HUES6 (cell line): ENCODE measurements around the gene RIMS4.

Experiments used
- H3K27ac ChIP-seq: 2 replicates; pipeline ENCODE4 v1.7.0; 2013; ENCODE audit warnings: low read depth, mild to moderate bottlenecking, low read length, inconsistent platforms
- H3K27me3 ChIP-seq: 2 replicates; pipeline ENCODE4 v1.6.1; 2013; ENCODE audit warnings: low read length; ENCODE audit not compliant: control insufficient read depth, insufficient read depth
- H3K36me3 ChIP-seq: 2 replicates; pipeline ENCODE4 v1.6.1; 2013; ENCODE audit warnings: low read length; ENCODE audit not compliant: control insufficient read depth, insufficient read depth
- H3K4me1 ChIP-seq: 2 replicates; pipeline ENCODE4 v1.6.1; 2013; ENCODE audit warnings: low read length; ENCODE audit not compliant: control insufficient read depth, insufficient read depth
- H3K4me3 ChIP-seq: 2 replicates; pipeline ENCODE4 v1.5.1; 2013; ENCODE audit warnings: low read depth, low read length
- H3K9ac ChIP-seq: one replicate; pipeline ENCODE4 v1.6.1; 2013; ENCODE audit warnings: mild to moderate bottlenecking, low read length
- H3K9me3 ChIP-seq: 2 replicates; pipeline ENCODE4 v1.6.1; 2013; ENCODE audit warnings: low read depth, low read length; ENCODE audit not compliant: control insufficient read depth, insufficient read depth

Gene RIMS4

DNA sequence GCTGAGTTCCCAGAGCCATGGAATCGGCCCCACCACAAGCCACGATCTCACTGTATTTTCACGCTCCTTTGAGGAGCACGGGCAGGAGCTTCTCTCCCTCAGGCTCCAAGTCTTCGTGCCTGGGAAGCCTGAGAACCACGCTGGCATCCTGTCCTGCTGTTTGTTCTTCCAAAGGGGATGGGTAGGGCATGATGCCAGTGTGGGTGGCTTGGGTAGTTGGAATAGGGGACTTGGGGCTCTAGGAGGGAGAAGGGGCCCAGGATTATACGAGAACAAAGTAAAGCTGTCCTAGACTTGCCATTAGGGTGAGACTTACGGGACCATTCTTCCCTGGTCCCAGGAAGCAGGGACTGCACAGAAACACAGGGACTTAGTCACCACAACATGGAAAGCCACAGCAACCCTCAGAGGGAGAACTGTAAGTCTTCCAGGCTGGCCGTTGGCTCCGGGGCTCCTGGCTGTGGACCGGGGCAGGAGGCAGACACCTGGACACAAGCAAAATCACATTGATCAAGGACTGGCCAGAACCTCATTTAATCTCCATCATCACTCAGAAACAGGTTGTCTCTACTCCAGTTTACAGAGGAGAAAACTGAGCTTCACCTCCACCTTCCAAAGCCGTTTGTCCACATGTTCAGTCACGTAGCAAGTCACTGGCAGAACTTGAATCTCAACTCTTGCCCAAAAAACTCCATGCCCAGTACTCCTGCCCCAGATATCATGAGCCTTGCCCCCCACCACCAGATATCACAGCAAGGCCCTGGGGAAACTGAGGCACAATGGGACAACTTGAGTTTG, 93.8 kb downstream of the RIMS4 start:
- Histone ChIP-seq H3K4me1 (peaks cover 7% of the 10 kb centered on the region; the same call in 1 of the 2 replicates), H3K4me3 (no peak overlapping the region), H3K27ac (no peak overlapping the region), H3K9me3 (no peaks in the 10 kb centered on the region), H3K9ac (no peak overlapping the region), H3K27me3 (no peaks in the 10 kb centered on the region), H3K36me3 (no peaks in the 10 kb centered on the region)

DNA sequence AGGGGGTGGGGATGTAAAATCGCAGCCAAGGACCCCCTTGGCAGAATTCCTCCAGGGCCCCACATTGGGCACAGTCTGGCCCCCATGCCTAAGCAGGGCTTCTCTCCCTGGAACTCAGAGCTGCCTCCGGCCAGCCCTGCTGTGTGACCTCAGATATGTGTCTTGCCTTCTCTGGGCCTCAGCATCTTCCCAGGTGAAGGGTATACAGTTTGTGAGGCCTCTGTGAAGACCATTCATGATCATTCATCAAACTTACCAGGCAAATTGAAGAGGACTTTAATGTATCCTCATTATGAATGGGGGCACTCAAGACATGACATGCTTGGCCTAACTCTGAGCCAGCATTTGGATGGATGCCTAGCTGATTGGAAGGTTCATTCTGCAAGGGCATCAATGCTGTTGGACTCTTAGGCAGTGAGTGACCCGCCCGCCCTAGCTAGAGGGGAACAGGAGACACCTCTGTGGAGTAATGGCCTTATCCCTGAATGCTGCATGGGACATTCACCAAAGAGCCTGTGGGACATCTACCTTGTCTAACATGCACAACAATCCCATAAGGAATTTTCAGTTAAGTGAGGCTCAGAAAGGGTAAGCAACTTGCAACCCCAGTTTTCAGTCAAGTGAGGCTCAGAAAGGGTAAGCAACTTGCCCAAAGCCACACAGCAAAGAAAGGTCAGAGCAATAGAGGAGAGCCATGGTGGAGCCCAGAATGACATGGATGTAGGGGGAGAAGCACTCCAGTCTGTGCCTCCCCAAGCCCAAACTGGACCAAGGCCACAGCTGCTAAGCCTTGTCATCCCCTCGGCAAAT, 94.6 kb downstream of the RIMS4 start:
- Histone ChIP-seq H3K27ac (no peak overlapping the region), H3K27me3 (no peaks in the 10 kb centered on the region), H3K9me3 (no peaks in the 10 kb centered on the region), H3K4me3 (no peak overlapping the region), H3K36me3 (no peaks in the 10 kb centered on the region), H3K4me1 (peaks cover 4% of the 10 kb centered on the region; the same call in 1 of the 2 replicates), H3K9ac (no peak overlapping the region)

- no peaks in the 10 kb centered on the region for H3K9me3 ChIP-seq
- no peaks in the 10 kb centered on the region for H3K4me1 ChIP-seq
- no peak within 1 kb of the TSS for H3K9ac ChIP-seq
- no peaks in the 10 kb centered on the region for H3K27me3 ChIP-seq
- H3K36me3 ChIP-seq = no peaks in the 10 kb centered on the region
- no peak within 1 kb of the TSS for H3K27ac ChIP-seq
- H3K4me3 ChIP-seq = no peak within 1 kb of the TSS
These were observed 95.4 kb downstream of the RIMS4 start, which contains the start of gene CCN5 for GRCh38 chr20:44714701-44715498. Gene CCN5 (plus strand): TSS chr20:44715369. CDS start chr20:44715391, 22 bp downstream.

GRCh38 chr20:44714102-44714700, 96.1 kb downstream of the RIMS4 start:
- Histone ChIP-seq H3K9me3 (no peaks in the 10 kb centered on the region), H3K36me3 (no peaks in the 10 kb centered on the region), H3K27ac (no peak overlapping the region), H3K4me3 (no peak overlapping the region), H3K9ac (no peak overlapping the region), H3K4me1 (no peaks in the 10 kb centered on the region), H3K27me3 (no peaks in the 10 kb centered on the region)

DNA sequence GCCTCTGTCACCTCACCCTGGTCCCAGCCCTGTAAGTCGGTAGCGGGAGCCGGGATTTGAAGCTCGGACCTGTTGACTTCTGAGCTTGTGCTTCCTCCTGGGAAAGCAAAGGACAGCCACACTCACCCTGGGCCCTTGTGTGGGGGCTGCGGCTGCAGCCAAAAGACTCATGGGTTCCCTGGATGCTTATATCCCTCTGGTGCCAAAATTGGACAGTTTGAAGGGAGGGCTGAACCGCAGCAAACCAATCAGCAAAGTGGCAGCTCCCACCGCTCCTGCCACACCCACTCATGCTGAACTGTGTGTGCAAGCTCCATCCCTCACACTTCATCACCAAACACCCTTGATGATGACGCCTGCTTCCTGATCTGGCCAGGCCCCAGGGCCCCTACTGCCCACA, 99.1 kb downstream of the RIMS4 start:
- H3K4me1 ChIP-seq = no peaks in the 10 kb centered on the region
- H3K9me3 ChIP-seq = no peaks in the 10 kb centered on the region
- no peaks in the 10 kb centered on the region for H3K27me3 ChIP-seq
- H3K27ac ChIP-seq = no peak overlapping the region
- no peak overlapping the region for H3K4me3 ChIP-seq
- H3K9ac ChIP-seq = no peak overlapping the region
- H3K36me3 ChIP-seq = no peaks in the 10 kb centered on the region

DNA sequence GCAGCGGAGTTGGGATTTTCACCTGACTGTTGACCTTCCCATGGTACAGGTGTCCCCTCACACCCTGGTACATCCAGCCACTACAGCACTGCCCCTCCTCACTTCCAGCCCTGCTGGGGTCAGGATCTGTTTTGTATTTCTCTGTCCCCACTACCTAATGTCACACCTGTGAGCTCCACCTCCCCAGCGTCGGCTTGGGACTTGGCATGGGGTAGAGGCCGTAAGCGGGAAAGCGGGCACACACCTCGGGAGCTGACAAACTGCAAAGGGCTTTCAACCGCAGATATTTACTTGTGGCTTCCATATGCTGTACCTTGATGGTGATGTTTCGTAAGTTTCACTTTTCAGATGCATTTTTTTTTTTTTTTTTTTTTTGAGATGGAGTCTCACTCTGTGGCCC, 100.5 kb downstream of the RIMS4 start:
- Histone ChIP-seq H3K27me3 (no peaks in the 10 kb centered on the region), H3K9me3 (no peaks in the 10 kb centered on the region), H3K4me1 (no peaks in the 10 kb centered on the region), H3K27ac (no peak overlapping the region), H3K4me3 (no peak overlapping the region), H3K36me3 (no peaks in the 10 kb centered on the region), H3K9ac (no peak overlapping the region)

GRCh38 chr20:44709380-44709779, 101.0 kb downstream of the RIMS4 start:
- no peak overlapping the region for H3K27ac ChIP-seq

GRCh38 chr20:44707018-44707579, 103.2 kb downstream of the RIMS4 start:
- no peaks in the 10 kb centered on the region for H3K4me1 ChIP-seq
- no peak overlapping the region for H3K4me3 ChIP-seq
- H3K9ac ChIP-seq = no peak overlapping the region
- no peaks in the 10 kb centered on the region for H3K9me3 ChIP-seq
- H3K36me3 ChIP-seq = no peaks in the 10 kb centered on the region
- H3K27ac ChIP-seq = no peak overlapping the region
- H3K27me3 ChIP-seq = no peaks in the 10 kb centered on the region

More at GRCh38 chr20:44709380-44709779, 101.0 kb downstream of the RIMS4 start:
- Histone ChIP-seq H3K9me3 (no peaks in the 10 kb centered on the region), H3K36me3 (no peaks in the 10 kb centered on the region), H3K9ac (no peak overlapping the region), H3K4me3 (no peak overlapping the region), H3K27me3 (no peaks in the 10 kb centered on the region), H3K4me1 (no peaks in the 10 kb centered on the region)

GRCh38 chr20:44706301-44707017, 103.9 kb downstream of the RIMS4 start:
- no peaks in the 10 kb centered on the region for H3K9me3 ChIP-seq
- H3K9ac ChIP-seq = no peak overlapping the region
- peaks cover 4% of the 10 kb centered on the region for H3K4me1 ChIP-seq
- H3K4me3 ChIP-seq = no peak overlapping the region
- no peaks in the 10 kb centered on the region for H3K36me3 ChIP-seq
- H3K27ac ChIP-seq = no peak overlapping the region
- no peaks in the 10 kb centered on the region for H3K27me3 ChIP-seq
